Subcutaneous abdominal adipose tissue (tissue), 5 donors: Measurements from ENCODE around the gene RACK1.
A peak's percentile ranks its signal among the peaks of the same experiment; 100 is the strongest.
"Not testable (repeated sequence)": the region's sequence is repeated elsewhere in the genome, so short reads cannot be mapped to it uniquely, and the experiment has no call there.

ENCODE experiments used
- H3K27ac ChIP-seq: one replicate; pipeline ENCODE4 v1.7.0; 2013; ENCODE audit warnings: low read depth, mild to moderate bottlenecking, inconsistent platforms, low read length, moderate library complexity
- H3K27me3 ChIP-seq, 5 donors: one replicate each; pipeline ENCODE4 v1.7.0; 2013; ENCODE audit warnings: low read length in 5 of 5, inconsistent platforms in 1 of 5; ENCODE audit not compliant: control insufficient read depth in 5 of 5, insufficient read depth in 4 of 5
- H3K36me3 ChIP-seq, 5 donors: one replicate each; pipeline ENCODE4 v1.7.0; 2013; ENCODE audit warnings: low read length in 5 of 5; ENCODE audit not compliant: control insufficient read depth in 5 of 5, insufficient read depth in 5 of 5
- H3K4me1 ChIP-seq, 5 donors: one replicate each; pipeline ENCODE4 v1.7.0; 2013; ENCODE audit warnings: low read length in 5 of 5, mild to moderate bottlenecking in 3 of 5, moderate library complexity in 1 of 5; ENCODE audit not compliant: control insufficient read depth in 5 of 5, insufficient read depth in 5 of 5
- H3K4me3 ChIP-seq, 5 donors: one replicate each; pipeline ENCODE4 v1.7.0; 2013; ENCODE audit warnings: low read length in 5 of 5, low read depth in 1 of 5
- H3K9ac ChIP-seq, 5 donors: one replicate each; pipeline ENCODE4 v1.7.0; 2013; ENCODE audit warnings: low read length in 5 of 5, mild to moderate bottlenecking in 4 of 5, moderate library complexity in 3 of 5
- H3K9me3 ChIP-seq, 5 donors: one replicate each; pipeline ENCODE4 v1.7.0; 2013; ENCODE audit warnings: low read length in 5 of 5; ENCODE audit not compliant: control insufficient read depth in 5 of 5
- donor health status: healthy.
- donor health status: healthy.
- donor health status: healthy.
- donor health status: healthy.
- donor health status: healthy.

Gene RACK1

DNA sequence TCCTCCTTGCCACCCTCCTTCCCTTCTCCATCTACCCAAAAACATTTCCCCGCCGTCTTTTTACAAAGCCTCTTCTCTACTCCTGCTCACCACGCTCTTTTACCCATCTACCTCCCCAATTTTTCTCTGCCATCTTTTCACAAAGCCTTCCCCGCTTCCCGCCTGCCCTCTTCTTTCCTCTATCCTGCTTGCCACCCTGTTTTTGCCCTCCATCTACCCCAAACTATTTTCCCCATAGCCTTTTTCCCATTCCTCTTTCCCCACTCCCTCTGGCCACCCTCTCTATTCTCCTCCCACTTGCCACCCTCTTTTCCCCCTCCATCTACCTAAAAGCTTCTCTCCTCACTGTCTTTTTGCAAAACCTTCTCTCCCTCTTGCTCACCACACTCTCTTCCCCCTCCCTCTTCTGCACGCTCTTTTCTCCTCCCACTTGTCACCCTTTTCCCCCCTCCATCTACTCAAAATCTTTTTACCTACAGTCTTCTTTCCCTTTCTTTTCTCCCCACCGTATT, 36.6 kb upstream of the RACK1 start:
- H3K27me3 ChIP-seq, result no peaks in the 10 kb centered on the region
- H3K4me3 ChIP-seq, result no peak overlapping the region
- no peaks in the 10 kb centered on the region for H3K4me1 ChIP-seq
- H3K27ac ChIP-seq, result no peak overlapping the region
- H3K36me3 ChIP-seq, result no peaks in the 10 kb centered on the region
- H3K9me3 ChIP-seq, result no peaks in the 10 kb centered on the region
- H3K9ac ChIP-seq, result no peak overlapping the region

DNA sequence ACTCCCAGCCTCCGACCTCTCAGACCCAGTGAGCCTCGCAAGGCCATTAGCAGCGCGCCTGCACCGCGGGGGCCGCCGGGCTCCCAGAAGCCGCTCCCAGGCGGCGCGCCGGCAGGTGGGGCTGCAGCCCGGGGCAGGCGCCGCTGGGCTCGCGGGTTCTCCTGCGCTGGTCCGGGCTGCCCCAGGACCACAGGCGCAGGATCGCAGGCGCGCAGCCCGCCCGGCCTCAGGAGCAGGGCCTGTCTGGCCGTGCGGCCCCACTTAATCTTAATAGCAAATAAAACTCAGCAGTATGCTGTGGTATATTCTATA, 29.7 kb upstream of the RACK1 start:
- not testable (repeated sequence) for H3K9ac ChIP-seq, H3K27ac ChIP-seq, H3K9me3 ChIP-seq, H3K36me3 ChIP-seq, H3K4me1 ChIP-seq, H3K27me3 ChIP-seq, H3K4me3 ChIP-seq

DNA sequence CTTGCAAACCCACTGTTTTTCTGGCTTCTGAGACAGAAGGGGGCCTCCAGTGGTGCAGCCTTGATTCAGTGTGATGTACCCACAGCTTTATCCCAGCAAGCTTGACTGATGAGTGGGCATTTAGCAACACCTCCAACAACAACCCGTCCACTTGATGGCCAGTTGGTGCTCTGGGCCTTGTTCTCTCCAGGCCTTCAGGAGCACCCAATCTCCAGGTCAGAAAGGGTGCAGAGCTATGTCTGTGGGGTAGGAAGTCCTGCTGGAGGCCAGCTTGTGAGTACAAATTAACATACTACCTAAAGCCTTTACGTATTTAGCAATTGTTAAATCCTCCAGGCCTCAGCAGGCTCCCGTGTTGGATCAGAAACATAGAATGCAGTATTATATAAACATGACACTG, 27.4 kb upstream of the RACK1 start:
- Histone ChIP-seq H3K4me1 (no peaks in the 10 kb centered on the region), H3K27ac (no peak overlapping the region), H3K36me3 (peaks cover 0 to 3% (median 0%) of the 10 kb centered on the region in 5 donors), H3K9ac (no peak overlapping the region), H3K9me3 (no peaks in the 10 kb centered on the region), H3K4me3 (no peak overlapping the region), H3K27me3 (no peaks in the 10 kb centered on the region)

DNA sequence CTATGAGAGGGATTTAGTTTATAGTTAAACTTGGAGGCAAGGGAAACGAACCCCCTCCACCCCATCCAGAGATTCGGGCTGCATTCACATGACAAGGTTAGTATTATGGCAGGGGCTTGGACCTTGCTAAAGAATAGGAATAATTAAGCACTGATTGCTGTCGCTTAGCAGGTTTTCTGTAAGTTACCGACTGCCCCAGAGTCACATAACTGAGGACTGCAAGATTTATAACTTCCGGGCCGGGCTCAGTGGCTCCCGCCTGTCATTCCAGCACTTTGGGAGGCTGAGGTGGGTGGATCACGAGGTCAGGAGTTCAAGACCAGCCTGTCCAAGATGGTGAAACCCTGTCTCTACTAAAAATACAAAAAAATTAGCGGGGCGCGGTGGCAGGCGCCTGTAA, 24.2 kb upstream of the RACK1 start:
- not testable (repeated sequence) for H3K9ac ChIP-seq, H3K27me3 ChIP-seq, H3K4me1 ChIP-seq, H3K27ac ChIP-seq, H3K9me3 ChIP-seq, H3K4me3 ChIP-seq
- H3K36me3 ChIP-seq, result peaks cover 0 to 12% (median 9%) of the 10 kb centered on the region in 5 donors

DNA sequence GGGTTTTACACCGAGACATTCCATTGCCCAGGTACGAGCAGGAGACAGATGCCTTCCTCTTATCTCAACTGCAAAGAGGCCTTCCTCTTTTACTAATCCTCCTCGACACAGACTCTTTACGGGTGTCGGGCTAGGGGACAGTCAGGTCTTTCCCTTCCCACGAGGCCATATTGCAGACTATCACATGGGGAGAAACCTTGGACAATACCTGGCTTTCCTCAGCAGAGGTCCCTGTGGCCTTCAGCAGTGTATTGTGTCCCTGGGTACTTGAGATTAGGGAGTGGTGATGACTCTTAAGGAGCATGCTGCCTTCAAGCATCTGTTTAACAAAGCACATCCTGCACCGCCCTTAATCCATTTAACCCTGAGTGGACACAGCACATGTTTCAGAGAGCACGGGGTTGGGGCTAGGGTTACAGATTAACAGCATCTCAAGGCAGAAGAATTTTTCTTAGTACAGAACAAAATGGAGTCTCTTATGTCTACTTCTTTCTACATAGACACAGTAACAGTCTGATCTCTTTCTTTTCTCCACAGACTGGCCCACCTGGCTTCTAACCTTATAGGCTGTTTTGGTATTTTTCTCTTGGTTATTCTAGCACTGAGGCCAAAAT, 23.7 kb upstream of the RACK1 start:
- H3K9ac ChIP-seq, H3K27me3 ChIP-seq, H3K4me3 ChIP-seq, H3K9me3 ChIP-seq, H3K4me1 ChIP-seq, H3K27ac ChIP-seq: not testable (repeated sequence)
- peaks cover 0 to 12% (median 9%) of the 10 kb centered on the region in 5 donors for H3K36me3 ChIP-seq

- peaks cover 0 to 11% (median 9%) of the 10 kb centered on the region in 5 donors for H3K4me1 ChIP-seq
- no peak overlapping the region for H3K27ac ChIP-seq
- peaks cover 0 to 11% (median 9%) of the 10 kb centered on the region in 5 donors for H3K36me3 ChIP-seq
- no peaks in the 10 kb centered on the region for H3K9me3 ChIP-seq
- no peak overlapping the region for H3K4me3 ChIP-seq
- peak overlapping the region in 1 of 5 donors; percentile 30 for H3K9ac ChIP-seq
- no peaks in the 10 kb centered on the region for H3K27me3 ChIP-seq
Observed at GRCh38 chr5:181265092-181265671, 21.5 kb upstream of the RACK1 start.

GRCh38 chr5:181263633-181264032, 19.9 kb upstream of the RACK1 start:
- Histone ChIP-seq H3K27me3 (no peaks in the 10 kb centered on the region), H3K4me1 (peaks cover 13 to 26% (median 25%) of the 10 kb centered on the region in 5 donors), H3K9me3 (no peaks in the 10 kb centered on the region), H3K9ac (no peak overlapping the region), H3K27ac (no peak overlapping the region), H3K36me3 (peaks cover 0 to 11% (median 9%) of the 10 kb centered on the region in 5 donors), H3K4me3 (no peak overlapping the region)

DNA sequence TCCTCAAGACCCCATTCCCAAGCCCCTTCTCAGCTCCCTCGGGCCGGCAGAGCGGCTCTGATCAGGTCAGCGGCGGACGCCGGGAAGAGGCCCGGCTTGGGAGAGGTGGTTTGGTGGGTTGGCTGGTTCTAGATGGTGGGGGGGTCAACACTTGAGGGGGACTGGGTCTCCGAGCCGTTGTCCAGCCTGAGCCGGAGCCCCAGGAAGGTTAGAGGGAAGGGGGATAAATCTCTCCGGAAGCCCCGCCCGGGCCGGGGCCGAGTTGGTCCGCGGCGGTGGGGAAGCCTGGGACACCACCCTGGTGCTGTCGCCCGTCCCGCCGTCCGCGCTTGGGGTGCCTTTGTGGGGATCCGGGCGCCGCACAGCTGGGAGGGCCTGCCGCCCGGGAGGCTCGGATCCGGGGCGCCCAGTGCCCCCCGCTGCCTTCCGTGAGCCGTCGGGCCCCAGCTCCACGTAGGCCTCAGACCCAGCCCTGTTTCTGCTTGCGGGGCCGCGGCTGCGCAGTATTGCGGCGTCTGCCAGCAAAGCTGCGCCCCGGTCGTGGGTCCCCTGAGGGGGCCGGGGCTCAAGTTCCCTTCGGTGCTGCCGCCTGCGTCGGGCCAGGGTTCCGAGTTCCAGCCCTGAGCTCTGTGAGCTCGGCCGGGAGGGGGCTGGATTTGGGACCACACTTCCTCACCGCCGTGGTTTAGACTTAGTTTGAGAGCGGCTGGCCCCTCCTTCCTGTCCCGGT, 17.8 kb upstream of the RACK1 start:
- H3K4me3 ChIP-seq, result peak overlapping the region; percentile 65 to 100 (median 97)
- H3K27ac ChIP-seq, result peak overlapping the region; percentile 98
- peak overlapping the region; percentile 87 to 100 (median 100) for H3K9ac ChIP-seq
- no peaks in the 10 kb centered on the region for H3K27me3 ChIP-seq
- peaks cover 0 to 11% (median 9%) of the 10 kb centered on the region in 5 donors for H3K36me3 ChIP-seq
- H3K4me1 ChIP-seq, result peaks cover 16 to 43% (median 42%) of the 10 kb centered on the region in 5 donors
- H3K9me3 ChIP-seq, result no peaks in the 10 kb centered on the region

GRCh38 chr5:181260720-181261319, 17.1 kb upstream of the RACK1 start, which contains the start of gene TRIM52:
Gene TRIM52, minus strand, starts transcription at chr5:181261143. Its CDS starts 330 bp downstream, at chr5:181260813.
- H3K9ac ChIP-seq, result peak within 1 kb of the TSS; percentile 88 to 100 (median 100)
- peaks cover 0 to 11% (median 9%) of the 10 kb centered on the region in 5 donors for H3K36me3 ChIP-seq
- peak within 1 kb of the TSS; percentile 95 to 100 (median 99) for H3K4me3 ChIP-seq
- H3K27ac ChIP-seq, result peak within 1 kb of the TSS; percentile 98
- H3K4me1 ChIP-seq, result peaks cover 16 to 49% (median 47%) of the 10 kb centered on the region in 5 donors
- no peaks in the 10 kb centered on the region for H3K9me3 ChIP-seq
- H3K27me3 ChIP-seq, result no peaks in the 10 kb centered on the region
